IMR-90 (cell line): ENCODE measurements around the gene SLC18B1. TPM values are rescaled to one million over a fixed set of nuclear protein-coding genes. Genes with fewer than 3 reads are reported as not detected.

Experiments used
- ATAC-seq: fragments of 200-7000 bp; cut with Tn5 transposase; 2 replicates; pipeline ENCODE4 v1.9.1; 2020; ENCODE audit warnings: low read depth, mild to moderate bottlenecking, moderate library complexity
- BruUV-seq: library from RNA; stranded (reverse); fragments of 400-500 nt; replicated peaks from 2 replicates; lab custom pipeline; 2021; lab: Mats Ljungman, UMichigan
- CTCF ChIA-PET: fragments of 300-600 bp; formaldehyde crosslinking; extraction: SDS; loops from one replicate; lab custom pipeline; 2021; ENCODE audit warnings: antibody characterized with exemption; lab: Yijun Ruan, JAX
- POLR2A ChIA-PET: fragments of 300-600 bp; sonication (Branson Sonifier 250); formaldehyde crosslinking; loops from one replicate; lab custom pipeline; 2022; ENCODE audit warnings: antibody characterized with exemption; ENCODE audit not compliant: unreplicated experiment; lab: Charles Lee
- DNase-seq: peaks from one replicate; pipeline ENCODE4 v3.0.0; 2013
- H2AFZ ChIP-seq: replicated peaks from 2 replicates; pipeline ENCODE3; 2013; ENCODE audit warnings: low read length, mild to moderate bottlenecking; ENCODE audit not compliant: poor library complexity
- H2AK5ac ChIP-seq: 2 replicates; pipeline ENCODE4 v1.6.1; 2013; ENCODE audit warnings: low read depth, low read length, inconsistent platforms
- H2AK9ac ChIP-seq: replicated peaks from 2 replicates; pipeline ENCODE3; 2013; ENCODE audit warnings: mild to moderate bottlenecking, low read depth, low read length, moderate library complexity; ENCODE audit not compliant: poor library complexity
- H2BK120ac ChIP-seq: 2 replicates; pipeline ENCODE4 v1.6.1; 2013; ENCODE audit warnings: low read depth, low read length, inconsistent platforms
- H2BK15ac ChIP-seq: 3 replicates; pipeline ENCODE4 v1.6.1; 2013; ENCODE audit warnings: low read depth, low read length, inconsistent platforms
- H2BK20ac ChIP-seq: 2 replicates; pipeline ENCODE4 v1.6.1; 2013; ENCODE audit warnings: low read depth, mild to moderate bottlenecking, inconsistent platforms, low read length, moderate library complexity
- H2BK5ac ChIP-seq: 2 replicates; pipeline ENCODE4 v1.6.1; 2013; ENCODE audit warnings: mild to moderate bottlenecking, low read depth, low read length, inconsistent platforms; ENCODE audit not compliant: poor library complexity, severe bottlenecking
- H3K14ac ChIP-seq: replicated peaks from 2 replicates; pipeline ENCODE4 v1.6.1; 2013; ENCODE audit warnings: low read depth, low read length, inconsistent platforms
- H3K18ac ChIP-seq: 2 replicates; pipeline ENCODE4 v1.6.1; 2013; ENCODE audit warnings: low read depth, low read length, control low read depth
- H3K23ac ChIP-seq: 2 replicates; pipeline ENCODE4 v1.6.1; 2013; ENCODE audit warnings: low read depth, low read length, inconsistent platforms
- H3K27ac ChIP-seq: 2 replicates; pipeline ENCODE4 v1.5.1; 2013; ENCODE audit warnings: mild to moderate bottlenecking, control low read depth, low read length; ENCODE audit not compliant: insufficient read depth
- H3K27me3 ChIP-seq: 2 replicates; pipeline ENCODE4 v1.6.1; 2013; ENCODE audit warnings: low read length; ENCODE audit not compliant: control insufficient read depth, insufficient read depth
- H3K36me3 ChIP-seq: 2 replicates; pipeline ENCODE4 v1.6.1; 2013; ENCODE audit warnings: low read length, mixed read lengths; ENCODE audit not compliant: control insufficient read depth, insufficient read depth
- H3K4ac ChIP-seq: 2 replicates; pipeline ENCODE4 v1.6.1; 2013; ENCODE audit warnings: low read depth, low read length, inconsistent platforms
- H3K4me1 ChIP-seq: 2 replicates; pipeline ENCODE4 v1.6.1; 2013; ENCODE audit warnings: low read length, mixed read lengths; ENCODE audit not compliant: control insufficient read depth, insufficient read depth
- H3K4me2 ChIP-seq: 2 replicates; pipeline ENCODE4 v1.6.1; 2013; ENCODE audit warnings: low read depth, mild to moderate bottlenecking, control low read depth, low read length, moderate library complexity
- H3K4me3 ChIP-seq: 2 replicates; pipeline ENCODE4 v1.5.1; 2013; ENCODE audit warnings: low read depth, mild to moderate bottlenecking, control low read depth, low read length, moderate library complexity; ENCODE audit not compliant: insufficient read depth
- H3K56ac ChIP-seq: 2 replicates; pipeline ENCODE4 v1.6.1; 2013; ENCODE audit warnings: low read length, inconsistent platforms; ENCODE audit not compliant: insufficient read depth; ENCODE audit errors: extremely low read depth
- H3K79me1 ChIP-seq, 2 experiments: 2 replicates each; pipeline ENCODE4 v1.6.1; 2013; ENCODE audit warnings: low read length in 2 of 2, inconsistent platforms in 1 of 2, low read depth in 1 of 2
- H3K9ac ChIP-seq: 2 replicates; pipeline ENCODE4 v1.6.1; 2013; ENCODE audit warnings: low read depth, low read length, control low read depth
- H3K9me1 ChIP-seq: 2 replicates; pipeline ENCODE4 v1.6.1; 2013; ENCODE audit warnings: low read length, inconsistent platforms; ENCODE audit not compliant: insufficient read depth
- H3K9me3 ChIP-seq: 2 replicates; pipeline ENCODE4 v1.6.1; 2013; ENCODE audit warnings: low read length; ENCODE audit not compliant: control insufficient read depth, insufficient read depth
- H4K20me1 ChIP-seq: 2 replicates; pipeline ENCODE4 v1.6.1; 2013; ENCODE audit warnings: low read length, inconsistent platforms; ENCODE audit not compliant: insufficient read depth
- H4K5ac ChIP-seq: 2 replicates; pipeline ENCODE4 v1.6.1; 2013; ENCODE audit warnings: mild to moderate bottlenecking, low read depth, low read length, control low read depth
- H4K8ac ChIP-seq, 2 experiments: 2 replicates each; pipeline ENCODE4 v1.6.1; 2013; ENCODE audit warnings: low read depth in 2 of 2, low read length in 2 of 2, control low read depth in 1 of 2, inconsistent platforms in 1 of 2
- H4K91ac ChIP-seq: 2 replicates; pipeline ENCODE4 v1.6.1; 2013; ENCODE audit warnings: low read depth, low read length, inconsistent platforms; ENCODE audit not compliant: insufficient read depth
- CEBPB ChIP-seq: IDR thresholded peaks from 2 replicates; pipeline ENCODE4 v1.6.1; 2012; ENCODE audit warnings: low read depth, low read length, improper control_type of control experiment
- CHD1 ChIP-seq: IDR thresholded peaks from 2 replicates; pipeline ENCODE4 v1.6.1; 2012; ENCODE audit warnings: low read depth, low read length, improper control_type of control experiment
- MXI1 ChIP-seq: IDR thresholded peaks from 2 replicates; pipeline ENCODE4 v1.6.1; 2012; ENCODE audit warnings: low read depth, mild to moderate bottlenecking, low read length, moderate library complexity, borderline replicate concordance
- RFX5 ChIP-seq: IDR thresholded peaks from 2 replicates; pipeline ENCODE4 v1.8.0; 2012; ENCODE audit warnings: low read depth, mild to moderate bottlenecking, low read length, moderate library complexity
- SMC3 ChIP-seq: fragments of 150-350 bp; IDR thresholded peaks from 2 replicates; pipeline ENCODE4 v1.6.1; 2016; ENCODE audit warnings: low read depth, mild to moderate bottlenecking, antibody characterized with exemption, low read length, moderate library complexity
- WGBS, 2 experiments: methylation state at CpG; one replicate each; pipeline versions ENCODE4 v1.1.5 to v1.1.7; 2013; ENCODE audit warnings: missing lambda C conversion rate in 2 of 2; ENCODE audit not compliant: insufficient read length in 1 of 2; ENCODE audit errors: extremely low coverage in 2 of 2; 5-methylcytosine and 5-hydroxymethylcytosine counted together
- dilution Hi-C: fragments of 300-500 bp; cut with HindIII; formaldehyde crosslinking; loops from one replicate; pipeline ENCODE4 v1.14.3; 2018; ENCODE audit warnings: low sequenced_read_pairs; ENCODE audit not compliant: unreplicated experiment
- in situ Hi-C: fragments of 300-500 bp; cut with MboI; formaldehyde crosslinking; loops from 3 replicates; pipeline ENCODE4 v1.14.3; 2019; ENCODE audit warnings: low sequenced_read_pairs, inconsistent platforms, mixed read lengths
- intact Hi-C: fragments of 100-400 bp; cut with micrococcal nuclease; formaldehyde crosslinking; loops from 2 replicates; pipeline ENCODE4 v1.10.0; 2022
- polyA plus RNA-seq, 3 experiments: library from polyadenylated mRNA; depleted of rRNA; stranded (reverse); fragments of >200 nt; gene quantifications; 2 replicates each; pipeline ENCODE4 v1.2.3, GENCODE V29; 2012; ENCODE audit warnings: low replicate concordance in 1 of 3
- total RNA-seq: library from RNA; depleted of rRNA; stranded (reverse); fragments of >200 nt; gene quantifications from 2 replicates; pipeline ENCODE4 v1.2.3, GENCODE V29; 2012
- TF ChIP-seq, protein P1 (sequence below): fragments of 150-350 bp; IDR thresholded peaks from 2 replicates; pipeline ENCODE4 v1.6.1; 2016; ENCODE audit warnings: low read depth, mild to moderate bottlenecking, low read length, moderate library complexity, borderline replicate concordance
- TF ChIP-seq, protein P2 (sequence below): fragments of 150-350 bp; IDR thresholded peaks from 2 replicates; pipeline ENCODE4 v1.6.1; 2017; ENCODE audit warnings: mild to moderate bottlenecking, antibody characterized with exemption, low read length, low read depth

Gene SLC18B1
- total and polyA plus RNA-seq, 2 of the 4 experiments (the other 2 are of a cell fraction), result 2.4 to 2.5 TPM

DNA sequence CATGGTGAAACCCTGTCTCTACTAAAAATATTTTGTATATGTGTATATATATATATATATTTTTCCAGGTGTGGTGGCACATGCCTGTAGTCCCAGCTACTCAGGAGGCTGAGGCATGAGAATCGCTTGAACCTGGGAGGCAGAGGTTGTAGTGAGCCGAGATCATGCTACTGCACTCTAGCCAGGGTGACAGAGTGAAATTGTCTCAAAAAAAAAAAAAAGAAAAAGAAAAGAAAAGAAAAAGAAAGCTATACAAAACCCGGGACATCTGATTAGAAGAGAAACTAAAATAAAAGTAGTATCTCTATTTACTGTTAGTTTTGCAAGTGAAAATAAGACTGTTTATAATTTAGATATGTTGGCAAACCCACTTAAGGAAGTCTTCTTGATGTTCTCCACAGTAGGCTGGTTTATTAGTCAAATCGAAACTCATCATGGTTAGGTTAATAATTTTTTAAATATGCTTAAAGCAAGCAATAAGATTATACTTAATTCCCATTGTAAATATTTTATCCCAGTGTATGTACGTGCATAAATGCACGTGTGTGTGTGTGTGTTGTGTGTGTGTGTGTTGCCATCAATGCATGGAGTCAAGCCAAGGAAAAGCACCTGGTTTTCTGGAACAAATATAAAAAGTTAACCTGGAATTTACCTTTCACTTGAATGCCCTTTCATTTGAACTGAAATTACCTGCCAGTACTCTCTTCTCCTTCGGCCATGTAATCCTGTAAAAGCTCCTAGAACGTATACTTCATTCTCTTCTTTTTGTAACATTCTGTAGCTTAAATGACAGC is 47.8 kb downstream of the SLC18B1 start:
- no TSS peak for BruUV-seq

More for the DNA sequence above, 47.8 kb downstream of the SLC18B1 start:
- H4K5ac ChIP-seq, result no peak overlapping the region
- no peak overlapping the region for H2BK120ac ChIP-seq
- no peak for DNase-seq
- CTCF ChIA-PET, result interaction anchor here (0.6 to 0.7 kb wide), 2 partner anchors 48 to 347 kb away, joined by 4 to 5 read pairs; partner anchors contain the start of gene SLC18B1
- H3K4me1 ChIP-seq, result no peaks in the 10 kb centered on the region
- dilution Hi-C loops, result no loop called here
- no peak overlapping the region for H2AFZ ChIP-seq
- H2BK20ac ChIP-seq, result no peak overlapping the region
- POLR2A ChIA-PET, result no interaction called here
- no peak overlapping the region for H4K8ac ChIP-seq
- no peak overlapping the region for H3K9ac ChIP-seq
- no peak overlapping the region for H2AK5ac ChIP-seq
- TF ChIP-seq CHD1, result no peak
- no peak for TF ChIP-seq RFX5
- TF ChIP-seq, protein P1, sequence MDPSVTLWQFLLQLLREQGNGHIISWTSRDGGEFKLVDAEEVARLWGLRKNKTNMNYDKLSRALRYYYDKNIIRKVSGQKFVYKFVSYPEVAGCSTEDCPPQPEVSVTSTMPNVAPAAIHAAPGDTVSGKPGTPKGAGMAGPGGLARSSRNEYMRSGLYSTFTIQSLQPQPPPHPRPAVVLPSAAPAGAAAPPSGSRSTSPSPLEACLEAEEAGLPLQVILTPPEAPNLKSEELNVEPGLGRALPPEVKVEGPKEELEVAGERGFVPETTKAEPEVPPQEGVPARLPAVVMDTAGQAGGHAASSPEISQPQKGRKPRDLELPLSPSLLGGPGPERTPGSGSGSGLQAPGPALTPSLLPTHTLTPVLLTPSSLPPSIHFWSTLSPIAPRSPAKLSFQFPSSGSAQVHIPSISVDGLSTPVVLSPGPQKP, result no peak
- no peak for TF ChIP-seq SMC3
- TF ChIP-seq, protein P2, sequence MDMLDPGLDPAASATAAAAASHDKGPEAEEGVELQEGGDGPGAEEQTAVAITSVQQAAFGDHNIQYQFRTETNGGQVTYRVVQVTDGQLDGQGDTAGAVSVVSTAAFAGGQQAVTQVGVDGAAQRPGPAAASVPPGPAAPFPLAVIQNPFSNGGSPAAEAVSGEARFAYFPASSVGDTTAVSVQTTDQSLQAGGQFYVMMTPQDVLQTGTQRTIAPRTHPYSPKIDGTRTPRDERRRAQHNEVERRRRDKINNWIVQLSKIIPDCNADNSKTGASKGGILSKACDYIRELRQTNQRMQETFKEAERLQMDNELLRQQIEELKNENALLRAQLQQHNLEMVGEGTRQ, result no peak
- TF ChIP-seq CEBPB, result no peak
- no peak for TF ChIP-seq MXI1
- in situ Hi-C loops, result loop anchor here (25.0 kb wide), 1 partner anchor 88 kb away; the partner anchor contains the start of gene TAAR1
- H3K36me3 ChIP-seq, result no peaks in the 10 kb centered on the region
- no peaks in the 10 kb centered on the region for H4K20me1 ChIP-seq
- H3K18ac ChIP-seq, result no peak overlapping the region
- H3K79me1 ChIP-seq, result no peaks in the 10 kb centered on the region
- no peak overlapping the region for H3K56ac ChIP-seq
- no peak overlapping the region for H2BK5ac ChIP-seq
- H2AK9ac ChIP-seq, result no peak overlapping the region
- no peak overlapping the region for H3K27ac ChIP-seq
- intact Hi-C loops, result no loop called here
- no peaks in the 10 kb centered on the region for H3K9me1 ChIP-seq
- H3K23ac ChIP-seq, result no peak overlapping the region
- no peak overlapping the region for H3K4me3 ChIP-seq
- no peaks in the 10 kb centered on the region for H3K9me3 ChIP-seq
- no peak overlapping the region for H4K91ac ChIP-seq
- no peak for ATAC-seq
- peaks cover 3% of the 10 kb centered on the region; the same call in 1 of the 2 replicates for H3K27me3 ChIP-seq
- no peak overlapping the region for H3K4me2 ChIP-seq
- H2BK15ac ChIP-seq, result no peak overlapping the region
- no peak overlapping the region for H3K4ac ChIP-seq
- H3K14ac ChIP-seq, result no peak overlapping the region
- 94% methylated on average over 2 of the region's 8 CpGs; no CpG with 5 or more reads in 1 of the 2 experiments for WGBS, 2 experiments
